ENCODE results near the gene UPK3BL2. TPM values are rescaled to one million over a fixed set of nuclear protein-coding genes. Genes with fewer than 3 reads are reported as not detected.
"Not testable (repeated sequence)": the region's sequence is repeated elsewhere in the genome, so short reads cannot be mapped to it uniquely, and the experiment has no call there.

The UPK3BL2 gene
- total and polyA plus RNA-seq, 2 experiments from 2014 or later, result 0.83 to 1.6 TPM

GRCh38 chr7:102576363-102576762 lies 32.9 kb upstream of the UPK3BL2 start:
- H2AFZ ChIP-seq, DNase-seq: not testable (repeated sequence)
- whole genome bisulfite sequencing, 2 experiments (ENCODE audit: low coverage in 1 of 2, low lambda C conversion rate in 2 of 2, missing lambda C conversion rate in 2 of 2), result no CpG with 5 or more reads among the region's 3 CpGs

GRCh38 chr7:102574607-102575006 lies 31.1 kb upstream of the UPK3BL2 start:
- H3K27ac ChIP-seq; H4K20me1 ChIP-seq (ENCODE audit: insufficient read depth); H3K79me2 ChIP-seq (ENCODE audit: insufficient read depth); H3K4me2 ChIP-seq (ENCODE audit: unreplicated experiment); H3F3A ChIP-seq (ENCODE audit: insufficient read depth); H3K9me3 ChIP-seq (ENCODE audit: low read depth); H3K9ac ChIP-seq; H3K27me3 ChIP-seq (replicated peaks; ENCODE audit: insufficient read depth); H3K36me3 ChIP-seq (ENCODE audit: low read depth); H3K9me2 ChIP-seq (ENCODE audit: insufficient read depth); DNase-seq; H3K4me1 ChIP-seq (ENCODE audit: insufficient read depth); in situ Hi-C loops (cut with MboI); H3K4me3 ChIP-seq; H2AFZ ChIP-seq: not testable (repeated sequence)
- no CpG with 5 or more reads among the region's 6 CpGs for WGBS, 2 experiments (ENCODE audit: low coverage in 1 of 2, low lambda C conversion rate in 2 of 2, missing lambda C conversion rate in 2 of 2)

More at GRCh38 chr7:102576363-102576762, 32.9 kb upstream of the UPK3BL2 start:
- H3K4me3 ChIP-seq; H4K20me1 ChIP-seq (ENCODE audit: insufficient read depth); H3K27me3 ChIP-seq (replicated peaks; ENCODE audit: insufficient read depth); H3K79me2 ChIP-seq (ENCODE audit: insufficient read depth); H3K9me2 ChIP-seq (ENCODE audit: insufficient read depth); H3K4me2 ChIP-seq (ENCODE audit: unreplicated experiment); H3K27ac ChIP-seq; in situ Hi-C loops (cut with MboI); H3K9ac ChIP-seq; H3F3A ChIP-seq (ENCODE audit: insufficient read depth); H3K9me3 ChIP-seq (ENCODE audit: low read depth); H3K4me1 ChIP-seq (ENCODE audit: insufficient read depth); H3K36me3 ChIP-seq (ENCODE audit: low read depth): not testable (repeated sequence)

- H3K4me2 ChIP-seq (ENCODE audit: unreplicated experiment), result peak within 1 kb of the TSS; percentile 68
- peak within 1 kb of the TSS; percentile 88 for H2AFZ ChIP-seq
- H3K27me3 ChIP-seq (replicated peaks; ENCODE audit: insufficient read depth); in situ Hi-C loops (cut with MboI); H3K4me1 ChIP-seq (ENCODE audit: insufficient read depth); H4K20me1 ChIP-seq (ENCODE audit: insufficient read depth); H3K79me2 ChIP-seq (ENCODE audit: insufficient read depth); H3K9me3 ChIP-seq (ENCODE audit: low read depth); H3K9me2 ChIP-seq (ENCODE audit: insufficient read depth); H3K36me3 ChIP-seq (ENCODE audit: low read depth); H3F3A ChIP-seq (ENCODE audit: insufficient read depth): not testable (repeated sequence)
- WGBS, 2 experiments (ENCODE audit: low coverage in 1 of 2, low lambda C conversion rate in 2 of 2, missing lambda C conversion rate in 2 of 2), result 0% methylated on average over 35 to 48 of the region's 64 CpGs
- DNase-seq, result peak; percentile 84
- peak within 1 kb of the TSS; percentile 85 for H3K4me3 ChIP-seq
- H3K27ac ChIP-seq, result peak within 1 kb of the TSS; percentile 59
- H3K9ac ChIP-seq, result peak within 1 kb of the TSS; percentile 94
These were observed 29.1 kb upstream of the UPK3BL2 start, which contains the start of gene POLR2J3 for GRCh38 chr7:102572261-102573239. TSS of gene POLR2J3 (minus strand) at chr7:102572583. CDS start at chr7:102572521, 62 bp downstream.

GRCh38 chr7:102568620-102569019 lies 25.1 kb upstream of the UPK3BL2 start:
- H3K27ac ChIP-seq; H3F3A ChIP-seq (ENCODE audit: insufficient read depth); in situ Hi-C loops (cut with MboI); H3K4me1 ChIP-seq (ENCODE audit: insufficient read depth); H3K4me3 ChIP-seq; H2AFZ ChIP-seq; H4K20me1 ChIP-seq (ENCODE audit: insufficient read depth); DNase-seq; H3K9me2 ChIP-seq (ENCODE audit: insufficient read depth); H3K9ac ChIP-seq; H3K79me2 ChIP-seq (ENCODE audit: insufficient read depth); H3K36me3 ChIP-seq (ENCODE audit: low read depth); H3K9me3 ChIP-seq (ENCODE audit: low read depth); H3K27me3 ChIP-seq (replicated peaks; ENCODE audit: insufficient read depth); H3K4me2 ChIP-seq (ENCODE audit: unreplicated experiment): not testable (repeated sequence)
- WGBS, 2 experiments (ENCODE audit: low coverage in 1 of 2, low lambda C conversion rate in 2 of 2, missing lambda C conversion rate in 2 of 2), result 100% methylated on average over 2 of the region's 11 CpGs; no CpG with 5 or more reads in 1 of the 2 experiments

- H3K27ac ChIP-seq; H3K9me2 ChIP-seq (ENCODE audit: insufficient read depth): not testable (repeated sequence)
These were observed 7.4 kb upstream of the UPK3BL2 start, which contains the start of gene SPDYE2 for GRCh38 chr7:102550808-102551422. TSS of gene SPDYE2 (plus strand) at chr7:102551226. CDS start at chr7:102553256, 2,030 bp downstream.

GRCh38 chr7:102546353-102546752 lies 2.9 kb upstream of the UPK3BL2 start:
- H4K20me1 ChIP-seq (ENCODE audit: insufficient read depth); H3K4me1 ChIP-seq (ENCODE audit: insufficient read depth); H3K79me2 ChIP-seq (ENCODE audit: insufficient read depth); H3K9ac ChIP-seq; H3K27me3 ChIP-seq (replicated peaks; ENCODE audit: insufficient read depth); in situ Hi-C loops (cut with MboI); H2AFZ ChIP-seq; H3K27ac ChIP-seq; H3K9me3 ChIP-seq (ENCODE audit: low read depth); H3K36me3 ChIP-seq (ENCODE audit: low read depth); H3K4me3 ChIP-seq; H3K9me2 ChIP-seq (ENCODE audit: insufficient read depth); DNase-seq; H3K4me2 ChIP-seq (ENCODE audit: unreplicated experiment); H3F3A ChIP-seq (ENCODE audit: insufficient read depth): not testable (repeated sequence)
- no CpG with 5 or more reads among the region's 6 CpGs for WGBS, 2 experiments (ENCODE audit: low coverage in 1 of 2, low lambda C conversion rate in 2 of 2, missing lambda C conversion rate in 2 of 2)

More at GRCh38 chr7:102550808-102551422, 7.4 kb upstream of the UPK3BL2 start, which contains the start of gene SPDYE2:
- H3K4me2 ChIP-seq (ENCODE audit: unreplicated experiment); H3K4me1 ChIP-seq (ENCODE audit: insufficient read depth); H3K4me3 ChIP-seq; H3F3A ChIP-seq (ENCODE audit: insufficient read depth); H3K9me3 ChIP-seq (ENCODE audit: low read depth); in situ Hi-C loops (cut with MboI); H3K27me3 ChIP-seq (replicated peaks; ENCODE audit: insufficient read depth); H3K36me3 ChIP-seq (ENCODE audit: low read depth); DNase-seq; H4K20me1 ChIP-seq (ENCODE audit: insufficient read depth); H3K9ac ChIP-seq; H2AFZ ChIP-seq; H3K79me2 ChIP-seq (ENCODE audit: insufficient read depth): not testable (repeated sequence)
- WGBS, 2 experiments (ENCODE audit: low coverage in 1 of 2, low lambda C conversion rate in 2 of 2, missing lambda C conversion rate in 2 of 2), result no CpG with 5 or more reads among the region's 6 CpGs

- H3K4me1 ChIP-seq (ENCODE audit: insufficient read depth); H3K9me2 ChIP-seq (ENCODE audit: insufficient read depth); H3K79me2 ChIP-seq (ENCODE audit: insufficient read depth); DNase-seq; H3K4me3 ChIP-seq; H2AFZ ChIP-seq; H3F3A ChIP-seq (ENCODE audit: insufficient read depth); H3K27ac ChIP-seq; H3K36me3 ChIP-seq (ENCODE audit: low read depth); H3K9ac ChIP-seq; H3K4me2 ChIP-seq (ENCODE audit: unreplicated experiment); H3K9me3 ChIP-seq (ENCODE audit: low read depth); in situ Hi-C loops (cut with MboI); H3K27me3 ChIP-seq (replicated peaks; ENCODE audit: insufficient read depth); H4K20me1 ChIP-seq (ENCODE audit: insufficient read depth): not testable (repeated sequence)
- 98 to 100% methylated on average over 7 to 8 of the region's 12 CpGs for WGBS, 2 experiments (ENCODE audit: low coverage in 1 of 2, low lambda C conversion rate in 2 of 2, missing lambda C conversion rate in 2 of 2)
These were observed 1.8 kb upstream of the UPK3BL2 start for GRCh38 chr7:102545288-102545687.
